Skin epidermis (tissue), 12 donors: Measurements from ENCODE around the gene TMEM94.

Source experiments
- H3K27ac ChIP-seq, 21 experiments: fragments of 200-600 bp; sonication (generic) in 11 of 21; one replicate each; pipeline ENCODE4 v1.5.0; 2020; ENCODE audit warnings: mild to moderate bottlenecking in 3 of 21, inconsistent platforms in 2 of 21, moderate library complexity in 2 of 21
- H3K4me3 ChIP-seq, 7 experiments: fragments of 200-600 bp; sonication (generic) in 2 of 7; one replicate each; pipeline ENCODE4 v1.5.0; 2020; ENCODE audit warnings: inconsistent platforms in 2 of 7, mild to moderate bottlenecking in 2 of 7, moderate library complexity in 1 of 7

The TMEM94 gene

DNA sequence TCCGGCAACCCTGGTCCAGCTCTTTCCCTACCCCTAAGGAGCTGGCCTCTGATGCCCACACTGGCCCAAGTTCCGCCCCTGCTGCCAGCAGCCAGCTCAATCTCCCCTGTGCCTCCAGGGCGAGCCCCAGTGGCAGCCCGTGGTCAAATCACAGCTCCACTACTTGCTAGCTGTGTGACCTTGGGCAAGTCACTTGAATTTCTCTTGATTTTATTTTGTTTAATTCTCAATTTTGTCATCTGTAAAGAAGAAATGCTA, 48.6 kb downstream of the TMEM94 start:
- Histone ChIP-seq H3K27ac (no peak overlapping the region), H3K4me3 (no peak overlapping the region)

DNA sequence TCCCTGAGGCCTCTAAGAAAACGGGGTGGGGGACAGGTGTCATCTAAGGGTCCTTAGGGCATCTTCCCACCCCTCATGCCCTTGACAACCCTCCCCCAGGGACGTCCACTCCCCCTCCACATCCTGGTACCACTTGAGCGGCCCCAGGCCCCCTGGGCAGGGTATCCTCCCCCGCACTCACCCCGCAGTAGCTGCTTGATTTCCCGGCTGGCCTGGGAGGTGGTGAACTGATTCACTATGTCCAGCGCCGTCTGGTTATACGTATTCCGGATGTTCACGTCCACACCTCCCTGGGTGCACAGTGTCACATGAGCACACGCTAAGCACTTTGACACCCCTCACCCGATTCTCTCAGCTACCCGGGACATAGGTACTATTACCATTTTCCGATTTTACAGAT, 49.2 kb downstream of the TMEM94 start:
- Histone ChIP-seq H3K27ac (no peak overlapping the region), H3K4me3 (no peak overlapping the region)

DNA sequence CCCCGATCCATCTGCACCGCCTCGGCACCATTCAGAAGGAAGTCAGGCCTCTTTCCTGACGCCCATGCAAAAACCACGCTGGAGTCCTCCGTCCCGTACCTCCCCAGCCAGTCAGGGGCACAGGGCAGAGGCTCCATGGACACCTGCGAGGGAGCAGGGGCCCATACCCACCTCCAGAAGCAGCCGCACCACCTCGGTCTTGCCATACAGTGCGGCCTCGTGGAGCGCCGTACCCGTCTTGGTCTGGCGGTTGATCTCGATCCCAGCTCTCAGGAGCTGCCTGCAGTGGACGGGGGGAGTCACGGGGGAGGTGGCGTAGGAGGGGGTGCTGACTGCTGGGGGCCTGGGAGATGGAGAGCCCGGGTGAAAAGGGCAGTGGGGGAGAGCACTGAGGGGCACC, 49.7 kb downstream of the TMEM94 start:
- Histone ChIP-seq H3K4me3 (no peak overlapping the region), H3K27ac (no peak overlapping the region)

DNA sequence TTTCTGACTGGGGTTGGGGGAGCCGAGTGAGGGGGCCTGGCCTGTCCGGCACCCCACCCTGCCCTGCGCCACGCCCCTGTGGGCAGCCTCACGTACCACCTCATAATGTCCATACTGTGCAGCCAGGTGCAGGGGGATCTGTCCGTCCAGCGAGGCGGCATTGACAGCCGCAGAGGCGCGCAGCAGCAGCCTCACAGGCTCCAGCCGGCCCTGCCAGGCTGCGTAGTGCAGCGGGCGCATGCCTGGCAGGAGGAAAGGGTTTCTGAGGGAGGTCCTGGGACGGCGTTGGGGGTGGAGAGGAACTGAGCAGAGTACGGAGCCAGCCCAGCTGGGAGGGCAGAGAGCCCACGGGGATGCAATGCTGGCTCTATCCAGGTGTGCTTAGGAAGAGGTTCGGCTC, 50.5 kb downstream of the TMEM94 start:
- Histone ChIP-seq H3K4me3 (no peak overlapping the region), H3K27ac (no peak overlapping the region)

DNA sequence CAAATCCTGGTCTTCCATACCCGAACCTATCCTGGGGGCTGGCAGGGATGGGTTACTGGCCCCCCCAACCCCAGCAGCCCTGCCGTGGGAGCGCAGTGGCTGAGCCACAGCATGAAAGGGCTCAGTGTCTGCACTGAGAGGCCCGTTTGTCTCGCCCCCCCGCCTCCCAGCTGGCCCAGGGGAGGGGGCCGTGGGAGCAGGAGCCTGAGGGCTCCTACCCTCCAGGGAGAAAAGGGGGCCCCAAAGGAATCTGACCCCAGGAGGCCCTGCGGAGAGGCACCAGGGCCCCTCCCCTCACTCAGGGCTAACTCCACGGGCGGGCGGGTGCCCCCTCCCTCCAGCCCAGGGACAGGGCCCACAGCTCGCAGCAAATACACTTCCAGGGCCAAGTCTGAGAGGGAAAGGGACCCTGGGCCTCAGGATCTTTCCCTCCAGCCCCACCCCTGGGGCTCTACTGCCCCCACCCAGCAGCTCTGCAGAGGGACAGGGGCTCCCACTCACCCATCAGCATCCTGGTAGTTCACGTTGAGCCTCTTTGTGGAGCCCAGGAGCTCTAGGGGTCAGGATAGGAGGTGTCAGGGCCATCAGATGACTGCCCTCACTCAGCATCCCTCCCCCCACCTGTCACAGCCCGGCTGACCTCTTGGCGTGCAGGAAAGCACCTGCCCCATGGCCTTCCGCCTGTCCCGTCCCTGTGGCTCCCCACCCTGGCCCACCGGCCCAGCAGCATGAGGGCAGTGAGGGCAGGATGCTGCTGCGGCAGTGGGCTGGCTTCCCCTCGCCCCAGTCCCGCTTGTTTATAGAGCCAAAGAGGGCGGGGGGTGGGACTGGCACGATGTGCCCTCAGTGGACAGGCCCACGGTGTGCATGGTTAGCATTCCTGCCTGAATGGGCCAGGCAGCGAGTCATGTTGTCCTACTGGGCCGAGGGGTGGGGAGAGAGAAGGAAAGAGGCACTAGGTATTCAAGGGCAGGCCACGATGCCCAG, 51.6 kb downstream of the TMEM94 start:
- no peak overlapping the region for H3K4me3 ChIP-seq
- H3K27ac ChIP-seq: peak overlapping the region in 7 of 21 experiments; percentile 6 to 75 (median 42)

DNA sequence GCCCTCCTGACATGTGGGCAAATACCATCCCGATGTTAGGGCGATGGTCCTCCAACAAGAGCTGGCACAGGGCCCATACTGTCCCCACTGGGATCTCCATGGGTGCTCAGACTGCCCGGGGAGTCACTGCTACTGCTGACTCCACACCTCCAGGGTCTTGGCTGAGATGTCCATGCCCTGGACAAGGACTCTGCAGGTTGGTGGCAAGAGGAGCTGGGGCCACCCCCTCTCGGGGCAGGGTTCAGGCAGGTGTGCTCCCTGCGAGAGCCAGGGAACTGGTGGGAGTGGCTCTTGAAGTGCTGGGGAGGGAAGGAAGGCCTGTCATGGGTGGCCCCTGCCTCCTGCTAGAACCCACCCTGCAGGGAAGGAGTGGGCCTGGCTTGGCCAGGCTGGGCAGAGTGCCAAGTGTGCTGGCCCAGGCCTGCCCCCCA, 52.5 kb downstream of the TMEM94 start:
- H3K4me3 ChIP-seq: no peak overlapping the region

DNA sequence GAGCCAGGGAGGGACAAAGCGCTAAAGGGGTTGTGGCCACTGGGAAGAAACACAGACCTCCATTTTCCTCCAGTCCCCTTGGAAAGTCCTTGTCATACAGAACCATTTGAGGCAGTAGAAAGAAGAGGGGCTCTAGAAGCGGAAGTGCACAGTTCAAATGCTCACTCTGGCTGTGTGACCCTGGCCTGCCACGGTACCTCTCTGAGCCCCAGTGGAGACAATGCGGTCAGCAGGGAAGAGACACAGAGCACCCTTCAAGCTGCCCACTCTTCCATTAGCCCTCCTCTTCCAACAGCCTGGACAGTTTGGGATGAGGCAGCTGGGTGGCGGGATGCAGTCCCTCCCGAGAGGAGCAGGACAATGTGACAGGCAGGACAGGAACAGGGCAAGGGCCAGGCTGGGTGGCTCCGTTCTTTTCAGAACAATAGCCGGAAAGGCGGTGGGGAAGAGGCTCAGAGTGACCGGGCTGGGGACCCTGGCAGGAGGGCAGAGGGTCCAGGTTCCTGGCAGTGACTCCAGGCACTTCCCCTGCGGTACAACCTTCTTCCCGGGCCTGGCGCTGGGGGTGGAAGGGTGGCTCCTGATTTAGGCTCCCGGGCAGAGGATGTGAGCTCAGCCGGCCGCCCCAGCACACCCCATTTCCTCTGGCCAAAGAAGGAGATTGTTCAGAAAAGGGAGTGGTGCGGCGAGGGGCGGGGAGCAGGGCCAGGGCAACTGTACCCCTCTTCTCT, 53.3 kb downstream of the TMEM94 start:
- H3K27ac ChIP-seq: peak overlapping the region in 14 of 21 experiments; percentile 5 to 75 (median 58)
- H3K4me3 ChIP-seq: no peak overlapping the region

More for the DNA sequence above, 52.5 kb downstream of the TMEM94 start:
- peak overlapping the region in 14 of 21 experiments; percentile 5 to 75 (median 54) for H3K27ac ChIP-seq

DNA sequence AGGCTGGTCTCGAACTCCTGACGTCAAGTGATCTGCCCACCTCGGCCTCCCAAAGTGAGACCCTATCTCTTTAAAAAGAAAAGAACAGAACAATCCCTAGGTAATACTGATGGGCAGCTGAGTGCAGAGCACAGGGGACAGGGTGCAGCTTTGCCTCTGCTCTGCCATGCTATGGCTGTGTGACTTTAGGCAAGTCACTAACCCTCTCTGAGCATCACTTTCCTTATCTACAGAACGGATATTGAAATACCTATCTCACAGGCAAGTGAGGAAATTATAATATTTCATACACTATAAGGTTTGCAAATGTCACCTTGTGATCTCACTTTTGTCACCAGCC, 54.8 kb downstream of the TMEM94 start:
- H3K27ac ChIP-seq: peak overlapping the region in 11 of 21 experiments; percentile 8 to 75 (median 36)
- no peak overlapping the region for H3K4me3 ChIP-seq

DNA sequence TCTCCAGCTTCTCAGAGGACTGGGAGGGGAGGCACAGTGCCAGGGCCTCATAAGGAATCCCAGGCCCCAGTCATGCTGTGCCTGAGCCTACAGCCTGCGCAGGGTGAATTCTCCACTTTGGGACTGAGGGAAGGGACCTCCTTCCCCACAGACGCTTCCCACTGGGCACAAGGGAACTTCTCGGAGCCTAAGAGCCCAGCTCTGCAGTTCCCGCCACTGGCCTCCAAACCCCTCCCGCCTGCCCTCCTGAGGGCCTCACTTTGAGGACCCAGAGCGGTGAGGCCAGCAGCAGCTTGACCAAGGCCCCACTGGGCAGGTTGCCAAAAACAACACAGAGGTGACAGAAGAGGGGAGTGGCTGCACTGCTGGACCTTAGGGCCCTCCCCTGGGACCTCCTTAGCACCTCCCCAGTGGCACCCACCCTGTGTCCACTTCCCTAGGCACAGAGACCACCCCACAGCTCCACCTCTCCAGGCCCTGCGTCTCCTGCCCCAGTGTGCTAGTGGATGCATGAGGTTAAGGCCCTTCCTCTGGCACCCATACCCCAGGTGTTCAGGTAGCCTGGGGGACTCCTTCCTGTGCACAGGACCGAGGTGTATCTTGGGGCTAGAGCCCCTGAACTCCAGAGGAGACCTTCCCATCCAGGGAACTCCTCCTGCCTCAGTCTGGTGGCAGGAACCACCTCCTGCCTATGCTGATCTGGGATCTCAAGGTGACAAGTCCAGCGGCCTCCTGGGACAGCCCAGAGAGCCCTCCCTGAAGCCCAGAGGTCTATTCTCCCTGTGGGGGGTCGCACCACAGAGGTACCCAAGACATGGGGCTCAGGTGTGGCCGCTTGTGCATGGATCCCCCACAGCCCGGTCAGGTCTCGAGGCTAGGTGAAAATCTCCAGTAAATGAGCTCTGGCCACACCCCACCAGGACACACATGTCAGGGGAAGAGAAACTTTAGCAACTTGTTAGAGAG, 55.5 kb downstream of the TMEM94 start:
- peak overlapping the region in 1 of 7 experiments; percentile 96 for H3K4me3 ChIP-seq
- peak overlapping the region in 10 of 21 experiments; percentile 14 to 75 (median 40) for H3K27ac ChIP-seq

DNA sequence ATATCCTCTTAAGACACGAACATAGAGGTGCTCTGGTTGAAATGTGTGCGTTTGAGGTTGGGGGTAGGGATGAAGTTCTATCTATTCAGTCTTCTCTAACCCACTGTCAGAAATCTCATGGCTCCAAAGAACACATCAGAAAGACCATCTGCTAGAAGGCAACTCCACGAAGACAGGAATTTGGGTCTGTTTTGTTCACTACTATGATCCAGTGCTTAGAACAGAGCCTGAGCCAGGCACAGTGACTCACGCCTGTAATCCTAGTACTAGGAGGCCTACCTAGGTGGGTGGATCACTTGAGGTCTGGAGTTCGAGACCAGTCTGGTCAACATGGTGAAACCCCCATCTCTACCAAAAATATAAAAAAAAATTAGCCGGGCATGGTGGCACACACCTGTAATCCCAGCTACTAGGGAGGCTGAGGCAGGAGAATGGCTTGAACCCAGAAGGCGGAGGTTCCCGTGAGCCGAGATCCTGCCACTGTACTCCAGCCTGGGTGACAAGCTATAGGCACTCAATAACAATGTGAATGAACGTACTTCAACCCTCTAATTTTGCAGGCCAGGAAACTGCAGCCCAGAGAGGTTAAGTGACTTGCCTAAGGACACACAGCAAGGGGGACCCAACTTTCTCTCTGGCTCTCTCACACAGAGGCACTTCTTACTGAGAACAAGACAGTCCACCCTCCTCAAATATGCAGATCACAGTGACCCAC, 56.6 kb downstream of the TMEM94 start:
- Histone ChIP-seq H3K4me3 (peak overlapping the region in 3 of 7 experiments; percentile 73 to 96 (median 94)), H3K27ac (peak overlapping the region in 9 of 21 experiments; percentile 9 to 93 (median 85))

DNA sequence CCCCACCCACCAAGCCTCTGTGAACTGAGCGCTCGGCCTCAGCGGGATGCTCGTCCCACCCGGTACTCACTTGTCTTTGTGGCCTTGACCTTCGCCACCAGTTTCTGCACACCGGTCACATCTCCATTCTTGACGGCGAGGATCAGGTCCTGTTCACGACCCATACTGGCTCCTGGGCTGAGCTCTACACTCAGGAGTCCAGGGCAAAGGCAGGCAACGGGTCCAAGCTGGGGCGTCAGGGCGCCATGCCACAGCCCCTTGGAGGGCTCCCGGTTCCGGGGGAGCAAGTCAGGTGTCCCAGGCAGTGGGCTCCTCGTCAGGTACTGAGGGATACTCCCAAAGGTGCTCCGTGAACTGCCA, 57.2 kb downstream of the TMEM94 start:
- H3K4me3 ChIP-seq: peak overlapping the region in 5 of 7 experiments; percentile 73 to 96 (median 94)
- peak overlapping the region in 11 of 21 experiments; percentile 13 to 93 (median 87) for H3K27ac ChIP-seq

DNA sequence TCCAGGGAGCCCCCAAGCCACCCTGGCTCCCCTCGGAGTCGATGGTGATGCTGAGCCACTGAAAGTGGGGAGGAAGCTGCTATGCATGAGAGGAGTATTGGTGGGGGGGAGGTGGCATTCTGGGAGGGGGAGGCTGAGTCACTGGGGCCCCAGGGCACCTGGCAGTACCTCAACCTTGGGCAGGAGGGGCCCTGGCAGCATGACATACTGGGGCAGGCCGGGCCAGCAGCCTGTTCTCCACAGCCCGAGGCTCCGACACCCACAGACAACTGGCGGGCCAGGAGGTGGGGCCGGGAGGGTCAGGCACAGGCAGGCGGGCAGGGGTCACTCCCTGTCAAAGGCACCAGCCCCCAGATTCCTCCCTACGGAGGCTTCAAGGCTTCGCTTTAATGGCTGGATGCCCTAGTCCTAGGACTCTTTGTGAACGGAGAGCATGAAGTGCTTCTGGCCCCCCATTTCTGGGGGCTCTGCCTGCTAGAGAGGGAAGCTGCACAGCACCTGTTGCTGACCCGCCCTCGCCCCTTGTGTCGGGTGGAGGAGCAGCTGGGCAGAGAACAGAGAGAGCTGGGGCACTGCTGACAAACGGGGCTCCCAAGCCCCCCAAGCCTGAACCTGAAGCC, 58.0 kb downstream of the TMEM94 start:
- peak overlapping the region in 20 of 21 experiments; percentile 42 to 93 (median 86) for H3K27ac ChIP-seq
- peak overlapping the region; percentile 73 to 96 (median 93) for H3K4me3 ChIP-seq

DNA sequence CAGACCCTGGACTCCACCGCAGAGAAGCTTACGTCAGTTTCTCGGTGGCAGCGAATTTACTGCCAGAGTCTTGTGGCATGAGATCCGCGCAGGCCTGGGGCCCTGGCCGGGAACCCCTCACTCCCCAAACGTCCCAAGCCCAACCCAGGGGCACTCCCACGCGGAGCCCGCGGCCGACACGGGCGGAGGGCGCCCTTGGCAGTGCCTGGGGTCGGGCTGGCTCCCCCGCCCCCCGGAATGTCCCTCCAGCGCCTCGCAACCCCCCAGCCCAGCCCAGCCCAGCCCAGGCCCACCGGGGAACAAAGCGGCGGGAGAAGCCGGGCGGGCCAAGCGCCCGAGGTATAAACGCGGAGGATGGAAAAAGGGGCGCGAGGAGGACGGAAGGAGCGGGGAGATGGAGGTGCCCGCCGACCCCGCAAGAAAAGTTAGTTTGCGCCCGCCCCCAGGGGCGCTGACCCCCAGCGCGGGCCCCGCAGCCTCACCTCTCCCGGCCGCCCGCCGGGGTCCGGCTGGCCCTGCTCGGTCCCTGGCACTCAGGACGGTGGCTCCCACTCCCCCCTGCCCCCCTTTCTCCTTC, 58.6 kb downstream of the TMEM94 start:
- Histone ChIP-seq H3K4me3 (peak overlapping the region; percentile 73 to 96 (median 93)), H3K27ac (peak overlapping the region; percentile 42 to 93 (median 86))

DNA sequence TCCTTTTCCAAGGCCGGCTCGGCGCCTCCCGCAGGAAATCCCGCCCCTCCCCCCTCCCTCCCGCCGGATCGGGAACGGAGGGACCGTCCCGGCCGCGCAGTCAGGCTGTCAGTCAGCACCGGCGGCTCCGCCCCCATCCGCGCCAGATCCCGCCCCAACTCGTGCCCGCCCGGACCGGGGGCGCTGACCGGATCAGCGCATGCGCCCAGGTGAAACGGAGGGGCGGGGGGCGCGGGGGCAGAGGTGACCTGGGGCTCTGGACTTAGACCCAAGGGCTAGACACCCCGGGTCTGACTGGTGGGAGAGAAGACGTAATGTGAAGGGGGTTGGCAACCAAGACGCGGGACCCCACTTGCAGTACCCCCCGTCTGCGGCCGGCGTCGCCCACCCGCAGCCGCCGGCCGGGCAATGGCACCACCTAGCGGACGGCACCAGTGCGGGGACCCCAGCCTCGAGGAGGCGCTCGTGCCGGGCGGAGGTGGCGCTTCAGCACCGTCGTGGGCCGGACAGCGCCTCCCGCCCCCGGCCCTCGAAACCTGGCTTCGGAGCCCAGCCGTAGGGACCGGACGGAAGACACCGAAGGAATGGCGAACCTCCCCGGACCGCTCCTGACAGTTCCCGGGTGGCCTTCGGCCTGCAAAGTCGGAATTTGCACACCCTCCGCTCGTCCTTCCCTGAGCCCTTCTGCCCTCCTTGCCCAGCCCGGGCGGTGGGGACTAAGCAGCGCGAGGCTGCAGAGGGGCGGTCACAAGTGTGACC, 59.2 kb downstream of the TMEM94 start, which contains the start of gene CASKIN2:
Gene CASKIN2, minus strand, starts transcription at position 42 of the 759 bp plus-strand sequence. CDS start 1,733 bp downstream, outside the sequence.
- peak within 1 kb of the TSS; percentile 42 to 93 (median 86) for H3K27ac ChIP-seq
- H3K4me3 ChIP-seq: peak within 1 kb of the TSS; percentile 73 to 96 (median 93)

DNA sequence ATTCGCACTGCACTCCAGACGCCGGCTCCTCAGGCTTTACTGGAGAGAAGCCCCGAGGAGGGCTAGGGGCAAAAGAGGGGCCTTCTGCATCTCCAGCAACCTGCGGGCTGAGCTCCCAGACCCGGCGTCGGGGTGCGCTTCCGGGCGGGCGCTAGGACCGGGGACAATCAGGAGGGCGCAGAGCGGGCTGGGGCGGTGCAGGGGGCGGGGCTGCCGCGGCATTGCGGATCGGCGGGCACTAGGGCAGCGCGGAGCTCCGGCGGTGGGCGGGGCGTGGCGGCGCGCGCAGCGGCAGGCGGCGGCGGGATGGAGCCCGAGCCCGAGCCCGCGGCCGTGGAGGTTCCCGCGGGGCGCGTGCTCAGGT, 59.8 kb downstream of the TMEM94 start, which contains the start of gene TSEN54:
Gene TSEN54, plus strand, starts transcription at position 274 of the 364 bp plus-strand sequence. Its CDS starts 33 bp downstream, at position 307.
- peak within 1 kb of the TSS; percentile 64 to 93 (median 86) for H3K27ac ChIP-seq
- peak within 1 kb of the TSS; percentile 73 to 96 (median 93) for H3K4me3 ChIP-seq

DNA sequence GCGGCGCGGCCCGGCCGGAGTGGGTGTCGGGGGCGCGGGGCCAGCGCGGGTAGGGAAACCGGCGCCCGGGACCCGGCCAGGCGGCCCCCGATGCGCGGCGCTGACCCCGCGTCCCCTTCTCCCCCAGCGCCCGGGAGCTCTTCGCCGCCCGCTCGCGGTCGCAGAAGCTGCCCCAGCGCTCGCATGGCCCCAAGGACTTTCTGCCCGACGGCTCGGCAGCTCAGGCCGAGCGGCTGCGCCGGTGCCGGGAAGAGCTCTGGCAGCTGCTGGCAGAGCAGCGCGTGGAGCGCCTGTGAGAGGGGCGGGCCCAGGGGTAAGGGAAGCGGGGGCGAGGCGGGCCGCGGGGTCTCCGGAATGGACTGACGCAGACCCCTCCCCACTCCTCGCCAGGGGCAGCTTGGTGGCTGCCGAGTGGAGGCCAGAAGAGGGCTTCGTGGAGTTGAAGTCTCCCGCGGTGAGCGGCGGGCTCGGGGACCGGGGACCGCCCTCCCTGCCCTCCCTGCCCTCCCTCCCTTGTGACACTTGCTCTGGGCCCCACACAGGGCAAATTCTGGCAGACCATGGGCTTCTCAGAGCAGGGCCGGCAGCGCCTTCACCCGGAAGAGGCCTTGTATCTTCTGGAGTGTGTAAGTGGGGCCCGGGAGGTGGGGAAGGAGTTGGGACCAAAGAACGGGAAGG, 60.3 kb downstream of the TMEM94 start:
- Histone ChIP-seq H3K27ac (peak overlapping the region; percentile 48 to 88 (median 79)), H3K4me3 (peak overlapping the region; percentile 73 to 96 (median 93))
